Keratinocyte (primary cell): ENCODE data around the gene DNAJC18. TPM values are rescaled to one million over a fixed set of nuclear protein-coding genes. Genes with fewer than 3 reads are reported as not detected.

Experiments
- DNase-seq: peaks from one replicate; pipeline ENCODE4 v3.0.0-alpha.2; 2011; ENCODE audit warnings: low read depth, missing footprints, low spot score
- FAIRE-seq: peaks from 2 replicates; lab custom pipeline; 2011; peaks lifted over from hg19 to GRCh38; lab: Jason Lieb, UNC
- H2AFZ ChIP-seq: 2 replicates; pipeline ENCODE4 v1.6.0; 2012; ENCODE audit warnings: low read length, control low read depth, inconsistent platforms; ENCODE audit not compliant: control insufficient read depth
- H3K27ac ChIP-seq: 2 replicates; pipeline ENCODE4 v1.5.1; 2011; ENCODE audit warnings: low read length; ENCODE audit not compliant: control insufficient read depth, insufficient read depth
- H3K27me3 ChIP-seq: 3 replicates; pipeline ENCODE4 v1.6.0; 2011; ENCODE audit warnings: low read length; ENCODE audit not compliant: control insufficient read depth, insufficient read depth; ENCODE audit errors: extremely low read depth
- H3K36me3 ChIP-seq, 2 experiments: 2 replicates in 1 of 2; 3 replicates in 1 of 2; pipeline ENCODE4 v1.5.1; 2011; ENCODE audit warnings: low read length in 2 of 2, mild to moderate bottlenecking in 1 of 2; ENCODE audit not compliant: control insufficient read depth in 2 of 2, insufficient read depth in 2 of 2; ENCODE audit errors: extremely low read depth in 1 of 2
- H3K4me1 ChIP-seq: 3 replicates; pipeline ENCODE4 v1.5.1; 2011; ENCODE audit warnings: low read length; ENCODE audit not compliant: control insufficient read depth, insufficient read depth; ENCODE audit errors: extremely low read depth
- H3K4me2 ChIP-seq: 3 replicates; pipeline ENCODE4 v1.6.0; 2011; ENCODE audit warnings: low read depth, low read length; ENCODE audit not compliant: control insufficient read depth, insufficient read depth; ENCODE audit errors: extremely low read depth
- H3K4me3 ChIP-seq, 3 experiments: fragments of 200-600 bp in 1 of 3; sonication (generic) in 1 of 3; 2 replicates in 2 of 3; 3 replicates in 1 of 3; pipeline ENCODE4 v1.5.1; 2011 to 2016; ENCODE audit warnings: low read length in 3 of 3, mild to moderate bottlenecking in 3 of 3, control low read depth in 2 of 3, inconsistent platforms in 1 of 3, low read depth in 1 of 3, mixed read lengths in 1 of 3, mixed run types in 1 of 3, moderate library complexity in 1 of 3; ENCODE audit not compliant: control insufficient read depth in 2 of 3, insufficient read depth in 2 of 3; ENCODE audit errors: extremely low read depth in 1 of 3
- H3K79me2 ChIP-seq: 2 replicates; pipeline ENCODE4 v1.6.0; 2012; ENCODE audit warnings: low read length; ENCODE audit not compliant: control insufficient read depth, insufficient read depth
- H3K9ac ChIP-seq: 3 replicates; pipeline ENCODE4 v1.6.0; 2011; ENCODE audit warnings: low read length; ENCODE audit not compliant: control insufficient read depth, insufficient read depth; ENCODE audit errors: extremely low read depth
- H3K9me1 ChIP-seq: 3 replicates; pipeline ENCODE4 v1.6.0; 2011; ENCODE audit warnings: low read length; ENCODE audit not compliant: control insufficient read depth, insufficient read depth; ENCODE audit errors: extremely low read depth
- H3K9me3 ChIP-seq: 2 replicates; pipeline ENCODE4 v1.5.1; 2012; ENCODE audit warnings: low read depth, low read length; ENCODE audit not compliant: control insufficient read depth
- H4K20me1 ChIP-seq: 3 replicates; pipeline ENCODE4 v1.6.0; 2011; ENCODE audit warnings: low read length; ENCODE audit not compliant: control insufficient read depth, insufficient read depth; ENCODE audit errors: extremely low read depth
- EZH2 ChIP-seq: IDR thresholded peaks from one replicate; pipeline ENCODE4 v1.6.1; 2012; ENCODE audit warnings: inconsistent platforms, mild to moderate bottlenecking, low read length, moderate library complexity
- dilution Hi-C: fragments of 300-500 bp; cut with MboI; formaldehyde crosslinking; loops from one replicate; pipeline ENCODE4 v1.7.0; 2020; ENCODE audit warnings: low sequenced_read_pairs; ENCODE audit not compliant: extremely low pct_ligation_motif_present
- polyA plus RNA-seq, 5 experiments: library from polyadenylated mRNA; depleted of rRNA in 3 of 5; stranded (reverse) in 3 of 5; stranded (forward) in 1 of 5; unstranded in 1 of 5; fragments of >200 nt; gene quantifications; 1 replicate in 1 of 5; 2 replicates in 3 of 5; 3 replicates in 1 of 5; pipeline versions ENCODE4 v1.2.1 to v1.2.3, GENCODE V29; 2011 to 2012; ENCODE audit warnings: missing spikeins in 2 of 5, low read depth in 1 of 5, low replicate concordance in 1 of 5
- TF ChIP-seq, protein P1 (sequence below), 3 experiments: IDR thresholded peaks in 1 of 3; conservative IDR thresholded peaks in 1 of 3; optimal IDR thresholded peaks in 1 of 3; 2 replicates in 2 of 3; 3 replicates in 1 of 3; pipeline versions ENCODE3 to v1.5.1; 2011; ENCODE audit warnings: low read length in 3 of 3, mild to moderate bottlenecking in 3 of 3, moderate library complexity in 2 of 3, control low read depth in 1 of 3, inconsistent platforms in 1 of 3; ENCODE audit not compliant: insufficient read depth in 2 of 3; ENCODE audit errors: extremely low read depth in 1 of 3

DNAJC18 gene
- polyA plus RNA-seq, 1 donor (not counting 4 experiments of a cell fraction or from before 2014, with no cell fraction given): 6.6 TPM

DNA sequence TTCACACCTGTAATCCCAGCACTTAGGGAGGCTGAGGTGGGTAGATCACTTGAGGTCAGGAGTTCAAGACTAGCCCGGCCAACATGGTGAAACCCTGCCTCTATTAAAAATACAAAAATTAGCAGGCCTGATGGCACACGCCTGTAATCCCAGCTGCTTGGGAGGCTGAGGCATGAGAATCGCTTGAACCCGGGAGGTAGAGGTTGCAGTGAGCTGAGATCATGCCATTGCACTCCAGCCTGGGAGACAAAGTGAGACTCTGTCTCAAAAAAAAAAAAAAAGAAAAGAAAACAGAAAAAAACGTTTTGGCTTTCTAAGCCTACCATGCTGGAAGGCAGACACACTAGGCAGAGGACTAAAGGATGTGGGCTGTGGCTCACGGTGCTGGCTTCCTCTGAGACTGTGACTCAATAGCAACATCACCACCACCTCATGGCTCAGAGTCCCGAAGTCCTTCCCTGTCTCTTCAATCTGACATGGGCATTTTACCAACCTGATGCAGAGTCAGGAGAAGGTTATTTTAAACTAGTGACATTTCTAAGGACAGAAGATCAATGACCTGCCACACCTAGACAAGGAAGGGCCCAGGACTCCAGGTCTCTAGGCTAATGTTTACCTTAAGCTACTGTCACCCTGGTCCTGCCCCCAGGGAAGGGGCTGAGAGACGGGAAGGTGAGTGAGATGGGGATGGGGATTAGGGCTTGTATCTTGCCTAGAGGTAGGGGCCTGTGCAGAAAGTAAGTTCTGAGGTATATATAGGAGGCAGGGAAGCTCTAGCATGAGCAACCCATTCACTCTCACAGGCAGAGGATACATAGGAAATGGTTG, 19.5 kb upstream of the DNAJC18 start:
- H3K4me2 ChIP-seq: no peak overlapping the region
- DNase-seq (no peak), FAIRE-seq (no peak)
- no peaks in the 10 kb centered on the region for H3K9me1 ChIP-seq
- no peaks in the 10 kb centered on the region for H4K20me1 ChIP-seq
- peaks cover 3% of the 10 kb centered on the region for H3K4me1 ChIP-seq
- H3K9ac ChIP-seq: no peak overlapping the region
- no peaks in the 10 kb centered on the region for H3K36me3 ChIP-seq
- TF ChIP-seq EZH2: no peak
- TF ChIP-seq, protein P1, sequence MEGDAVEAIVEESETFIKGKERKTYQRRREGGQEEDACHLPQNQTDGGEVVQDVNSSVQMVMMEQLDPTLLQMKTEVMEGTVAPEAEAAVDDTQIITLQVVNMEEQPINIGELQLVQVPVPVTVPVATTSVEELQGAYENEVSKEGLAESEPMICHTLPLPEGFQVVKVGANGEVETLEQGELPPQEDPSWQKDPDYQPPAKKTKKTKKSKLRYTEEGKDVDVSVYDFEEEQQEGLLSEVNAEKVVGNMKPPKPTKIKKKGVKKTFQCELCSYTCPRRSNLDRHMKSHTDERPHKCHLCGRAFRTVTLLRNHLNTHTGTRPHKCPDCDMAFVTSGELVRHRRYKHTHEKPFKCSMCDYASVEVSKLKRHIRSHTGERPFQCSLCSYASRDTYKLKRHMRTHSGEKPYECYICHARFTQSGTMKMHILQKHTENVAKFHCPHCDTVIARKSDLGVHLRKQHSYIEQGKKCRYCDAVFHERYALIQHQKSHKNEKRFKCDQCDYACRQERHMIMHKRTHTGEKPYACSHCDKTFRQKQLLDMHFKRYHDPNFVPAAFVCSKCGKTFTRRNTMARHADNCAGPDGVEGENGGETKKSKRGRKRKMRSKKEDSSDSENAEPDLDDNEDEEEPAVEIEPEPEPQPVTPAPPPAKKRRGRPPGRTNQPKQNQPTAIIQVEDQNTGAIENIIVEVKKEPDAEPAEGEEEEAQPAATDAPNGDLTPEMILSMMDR (optimal IDR thresholded peaks at IDR 0.05 in 1 of 3, IDR thresholded peaks at IDR 0.05 in 1 of 3, conservative IDR thresholded peaks at IDR 0.05 in 1 of 3; ENCODE audit: extremely low read depth in 1 of 3, insufficient read depth in 2 of 3, low read length in 3 of 3): no peak
- dilution Hi-C loops: no loop called here
- H2AFZ ChIP-seq: no peak overlapping the region
- no peaks in the 10 kb centered on the region for H3K9me3 ChIP-seq
- H3K27ac ChIP-seq: no peak overlapping the region
- no peaks in the 10 kb centered on the region for H3K27me3 ChIP-seq
- no peaks in the 10 kb centered on the region for H3K79me2 ChIP-seq
- no peak overlapping the region for H3K4me3 ChIP-seq

DNA sequence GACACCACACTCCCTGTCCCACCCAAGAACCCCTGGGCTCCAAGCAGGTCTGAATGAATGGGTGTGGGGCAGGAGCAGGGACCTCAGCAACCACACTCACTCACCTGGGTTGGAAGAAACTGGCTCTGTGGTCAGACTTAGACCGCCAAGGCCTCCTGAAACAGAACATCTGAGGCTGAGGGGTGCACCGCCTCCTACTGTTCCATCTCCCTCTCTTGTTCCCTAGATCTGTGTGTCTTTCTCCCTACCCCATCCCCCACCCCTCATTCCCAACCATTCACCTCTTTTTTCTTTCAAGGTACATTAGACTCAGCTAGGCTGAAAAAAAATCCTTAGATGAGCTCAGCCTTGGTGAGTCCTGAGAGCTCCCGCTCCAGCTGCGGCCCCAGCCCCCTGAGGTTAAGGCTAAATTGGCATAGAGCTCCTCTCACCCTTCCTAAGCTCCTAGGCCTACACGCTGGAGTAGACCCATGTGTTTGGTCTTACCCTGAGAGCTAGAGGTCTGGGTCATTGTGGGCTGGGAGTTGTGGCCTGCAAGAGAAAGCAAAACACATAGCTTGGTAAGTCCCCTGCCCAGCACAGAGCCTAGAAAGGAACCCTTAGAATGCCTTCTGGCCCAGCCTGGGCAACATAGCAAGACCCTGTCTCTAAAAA, 18.5 kb upstream of the DNAJC18 start:
- Histone ChIP-seq H3K4me2 (no peak overlapping the region), H3K79me2 (no peaks in the 10 kb centered on the region), H3K9me3 (no peaks in the 10 kb centered on the region), H3K9ac (no peak overlapping the region), H3K27me3 (no peaks in the 10 kb centered on the region), H2AFZ (no peak overlapping the region), H3K27ac (no peak overlapping the region), H3K9me1 (no peaks in the 10 kb centered on the region), H3K36me3 (no peaks in the 10 kb centered on the region), H4K20me1 (no peaks in the 10 kb centered on the region), H3K4me1 (peaks cover 3% of the 10 kb centered on the region), H3K4me3 (no peak overlapping the region)
- DNase-seq (no peak), FAIRE-seq (no peak)
- TF ChIP-seq EZH2: no peak
- TF ChIP-seq, protein P1 (optimal IDR thresholded peaks at IDR 0.05 in 1 of 3, IDR thresholded peaks at IDR 0.05 in 1 of 3, conservative IDR thresholded peaks at IDR 0.05 in 1 of 3; ENCODE audit: extremely low read depth in 1 of 3, insufficient read depth in 2 of 3, low read length in 3 of 3): no peak
- dilution Hi-C loops: no loop called here
